GM23338 (cell line): ENCODE measurements around the gene SMG7.

Experiments
- CTCF ChIP-seq, 2 experiments: fragments of 200-600 bp in 1 of 2; sonication (generic) in 1 of 2; conservative IDR thresholded peaks; 2 replicates each; pipeline versions ENCODE4 v1.5.1 to v1.6.1; 2016 to 2017; ENCODE audit warnings: antibody characterized with exemption in 2 of 2, low read depth in 2 of 2, mild to moderate bottlenecking in 2 of 2, moderate library complexity in 1 of 2
- EZH2 ChIP-seq: fragments of 200-600 bp; sonication (generic); IDR thresholded peaks from one replicate; pipeline ENCODE4 v1.8.0; 2017; ENCODE audit warnings: antibody characterized with exemption, mild to moderate bottlenecking, low read depth; ENCODE audit not compliant: unreplicated experiment
- EZH2phosphoT487 ChIP-seq: fragments of 200-600 bp; sonication (generic); IDR thresholded peaks from one replicate; pipeline ENCODE4 v1.8.1; 2018; ENCODE audit warnings: antibody characterized with exemption; ENCODE audit not compliant: unreplicated experiment

GRCh38 chr1:183522104-183522503 is 49.8 kb downstream of the SMG7 start:
- no peak for TF ChIP-seq CTCF (conservative IDR thresholded peaks at IDR 0.05; ENCODE audit: low read depth in 2 of 2)
- no peak for TF ChIP-seq EZH2
- no peak for TF ChIP-seq EZH2phosphoT487
